HG02981 (cell line): Measurements from ENCODE around the gene MLH3.

Experiments used
- ATAC-seq: cut with Tn5 transposase; IDR thresholded peaks from one replicate; pipeline ENCODE4 v1.9.1; 2021; ENCODE audit warnings: mild to moderate bottlenecking, moderate library complexity; ENCODE audit not compliant: unreplicated experiment

The MLH3 gene

DNA sequence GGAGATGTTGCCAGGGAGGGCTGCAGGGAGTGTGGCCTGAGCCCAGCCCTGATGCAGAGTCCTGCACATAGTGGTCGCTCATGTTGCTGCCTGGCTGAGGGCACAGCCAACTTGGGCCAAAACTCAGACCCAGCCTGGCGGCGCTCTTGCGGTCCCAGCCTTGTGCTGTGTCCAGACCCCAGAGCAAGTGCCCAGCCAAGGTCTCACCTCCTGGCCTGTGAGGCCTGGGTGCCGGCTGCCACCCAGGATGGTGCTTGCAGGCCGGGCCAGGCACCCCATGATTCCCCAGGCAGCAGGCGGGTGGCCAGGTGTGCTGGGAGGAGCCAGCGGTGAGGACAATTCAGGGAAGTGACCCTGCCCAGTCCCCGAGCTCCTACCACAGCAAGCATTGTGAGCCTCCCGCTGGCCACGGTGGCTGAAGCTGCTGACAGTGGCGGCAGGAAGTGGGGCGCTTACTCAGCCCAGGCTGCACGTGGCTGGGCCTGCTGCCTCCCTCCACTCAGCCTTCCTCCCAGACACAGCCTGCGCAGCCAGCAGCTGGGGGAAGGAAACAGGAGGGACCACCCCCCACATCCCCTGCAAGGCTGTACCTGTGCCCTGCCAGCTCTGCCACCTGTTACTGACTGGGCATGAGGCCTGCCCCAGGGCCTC lies 78.1 kb downstream of the MLH3 start:
- ATAC-seq, result no peak

DNA sequence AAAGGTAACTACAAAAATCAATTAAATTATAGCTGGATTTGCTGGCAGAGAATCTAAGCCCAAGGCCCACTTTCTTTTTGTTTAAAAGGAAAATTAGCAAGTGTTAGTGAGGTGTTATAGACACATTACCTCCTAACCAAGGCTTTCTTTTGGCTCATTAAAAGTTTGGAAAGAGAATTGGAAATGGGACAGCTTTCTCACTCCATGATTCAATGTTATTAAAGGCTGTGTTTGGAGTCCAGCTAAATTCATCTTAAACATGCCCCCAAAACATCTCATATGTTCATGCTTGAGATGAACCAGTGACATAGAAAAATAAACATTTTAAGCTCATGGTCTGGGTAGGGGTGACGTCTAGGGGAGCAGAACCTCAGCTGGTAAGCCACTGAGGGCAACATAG lies 82.5 kb downstream of the MLH3 start:
- ATAC-seq, result no peak

DNA sequence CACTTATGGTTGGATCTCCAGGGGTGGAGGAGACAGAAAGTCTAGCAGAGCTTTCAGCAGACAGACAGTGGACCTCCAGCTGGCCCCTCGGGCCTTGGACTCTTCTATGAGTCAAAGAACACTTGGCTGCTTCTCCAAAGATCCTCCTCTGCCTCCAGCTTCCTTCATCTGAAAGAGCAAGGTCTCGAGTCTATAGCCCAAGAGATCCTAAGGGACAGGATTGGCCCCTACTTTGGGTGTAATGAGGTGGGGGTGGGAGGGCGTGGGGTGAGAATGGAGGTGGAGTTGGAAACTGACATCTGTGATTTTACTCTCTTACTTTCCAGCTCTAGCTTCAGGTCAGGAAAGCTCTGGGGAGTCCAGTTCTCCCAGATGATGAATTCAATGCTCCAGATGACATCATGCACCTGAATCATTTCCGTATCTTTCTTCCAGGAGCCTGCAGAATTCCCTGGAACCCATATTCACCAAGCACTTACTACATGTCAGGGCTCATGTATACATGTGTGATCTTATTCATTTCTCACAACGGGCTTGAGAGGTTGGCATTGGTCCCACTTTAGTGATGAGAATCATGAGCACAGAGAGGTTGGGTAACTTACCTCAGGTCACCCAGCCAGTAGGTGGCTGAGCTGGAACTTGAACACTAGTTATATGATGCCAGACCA lies 85.6 kb downstream of the MLH3 start:
- no peak for ATAC-seq

DNA sequence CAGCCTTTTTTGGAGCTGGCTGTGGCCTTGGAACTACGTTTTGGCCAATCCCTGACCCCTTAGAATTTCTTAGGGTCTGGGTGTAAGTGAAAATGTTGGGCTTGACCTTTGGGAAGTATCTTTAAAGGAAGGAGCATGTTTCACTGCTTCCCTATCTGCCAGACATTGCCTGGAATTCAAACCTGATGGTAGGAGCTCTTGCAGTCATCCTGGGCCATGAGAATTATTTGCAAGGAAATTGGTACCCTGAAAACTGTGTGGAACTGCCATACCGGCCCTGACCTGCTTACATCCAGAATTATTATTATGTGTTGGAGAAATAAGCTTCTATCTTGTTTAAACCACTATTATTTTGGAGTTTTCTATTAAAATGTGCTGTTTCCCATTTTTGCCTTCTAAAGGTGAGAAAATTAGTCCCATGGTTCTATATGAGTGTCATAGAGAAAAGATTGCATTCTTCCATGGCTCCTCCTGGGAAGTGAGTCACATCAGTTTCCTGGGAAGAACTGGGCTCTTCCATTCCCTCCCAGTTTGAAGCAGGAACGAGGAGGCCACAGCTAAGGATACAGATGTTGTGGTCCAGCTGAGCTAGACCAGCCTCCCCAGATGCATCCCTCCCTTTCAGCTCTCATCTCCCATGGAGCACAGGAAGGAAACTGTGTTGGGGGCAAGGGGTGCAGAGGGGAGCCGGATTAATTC lies 86.3 kb downstream of the MLH3 start:
- no peak for ATAC-seq
